Large intestine (tissue), 3 donors: ENCODE data around the gene TMEM247. TPM values are rescaled to one million over a fixed set of nuclear protein-coding genes. Genes with fewer than 3 reads are reported as not detected.
"Not testable (repeated sequence)": the region's sequence is repeated elsewhere in the genome, so short reads cannot be mapped to it uniquely, and the experiment has no call there.

Source experiments
- DNase-seq, 2 donors: peaks; one replicate each; pipeline versions ENCODE4 v3.0.0 to v3.0.0-alpha.2; 2013
- H3K27ac ChIP-seq: one replicate; pipeline ENCODE4 v1.5.1; 2013; ENCODE audit warnings: low read length
- H3K27me3 ChIP-seq: 2 replicates; pipeline ENCODE4 v1.6.1; 2013; ENCODE audit warnings: low read length; ENCODE audit not compliant: control insufficient read depth, insufficient read depth
- H3K36me3 ChIP-seq: 2 replicates; pipeline ENCODE4 v1.6.1; 2013; ENCODE audit warnings: low read length; ENCODE audit not compliant: control insufficient read depth, insufficient read depth
- H3K4me1 ChIP-seq: one replicate; pipeline ENCODE4 v1.6.1; 2013; ENCODE audit warnings: low read length; ENCODE audit not compliant: control insufficient read depth, insufficient read depth
- H3K4me3 ChIP-seq: one replicate; pipeline ENCODE4 v1.5.1; 2013; ENCODE audit warnings: low read length
- H3K9me3 ChIP-seq: one replicate; pipeline ENCODE4 v1.6.1; 2013; ENCODE audit warnings: mild to moderate bottlenecking, low read depth, low read length, moderate library complexity; ENCODE audit not compliant: control insufficient read depth
- WGBS: methylation state at CpG from one replicate; pipeline ENCODE4 v1.1.5; 2013; ENCODE audit warnings: low lambda C conversion rate; ENCODE audit not compliant: insufficient coverage; 5-methylcytosine and 5-hydroxymethylcytosine counted together
- polyA plus RNA-seq: library from polyadenylated mRNA; unstranded; fragments of 120-200 nt; gene quantifications from one replicate; pipeline ENCODE4 v1.2.1, GENCODE V29; 2013

TMEM247 gene
- polyA plus RNA-seq, 1 donor, result not detected

DNA sequence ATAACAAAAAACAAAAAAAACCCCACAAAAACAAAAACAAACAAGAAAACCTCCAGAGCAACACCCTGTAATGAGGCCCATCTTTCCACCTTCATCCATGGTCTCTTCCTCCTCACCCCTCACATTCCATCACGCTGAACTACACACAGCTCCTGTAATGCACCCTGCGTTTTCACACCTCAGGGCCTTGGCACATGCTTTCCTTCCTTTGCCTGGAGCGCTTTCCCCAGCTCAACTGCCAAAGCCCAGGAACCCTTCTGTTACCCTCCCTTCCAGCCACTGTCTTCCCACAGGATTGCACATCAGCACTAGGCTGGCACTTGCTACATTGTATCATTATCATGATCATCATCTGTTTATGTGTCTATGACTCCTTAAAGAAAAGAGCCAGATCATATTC lies 29.4 kb downstream of the TMEM247 start:
- H3K36me3 ChIP-seq, result no peaks in the 10 kb centered on the region
- no CpG with 5 or more reads among the region's 3 CpGs for WGBS
- H3K4me1 ChIP-seq, result no peaks in the 10 kb centered on the region
- no peaks in the 10 kb centered on the region for H3K9me3 ChIP-seq
- H3K4me3 ChIP-seq, result no peak overlapping the region
- no peak overlapping the region for H3K27ac ChIP-seq
- no peaks in the 10 kb centered on the region for H3K27me3 ChIP-seq
- no peak for DNase-seq

GRCh38 chr2:46509804-46510203 lies 30.4 kb downstream of the TMEM247 start:
- WGBS, result no CpG with 5 or more reads among the region's 3 CpGs
- Histone ChIP-seq H3K9me3 (no peaks in the 10 kb centered on the region), H3K27me3 (no peaks in the 10 kb centered on the region), H3K4me1 (no peaks in the 10 kb centered on the region), H3K27ac (no peak overlapping the region), H3K4me3 (no peak overlapping the region), H3K36me3 (no peaks in the 10 kb centered on the region)
- no peak for DNase-seq

GRCh38 chr2:46510598-46511177 lies 31.3 kb downstream of the TMEM247 start:
- Histone ChIP-seq H3K27me3 (no peaks in the 10 kb centered on the region), H3K27ac (no peak overlapping the region), H3K4me3 (no peak overlapping the region), H3K4me1 (no peaks in the 10 kb centered on the region), H3K9me3 (no peaks in the 10 kb centered on the region), H3K36me3 (no peaks in the 10 kb centered on the region)
- no peak for DNase-seq
- WGBS, result 100% methylated on average over 1 of the region's 5 CpGs

- no peaks in the 10 kb centered on the region for H3K36me3 ChIP-seq
- 93% methylated on average over 5 of the region's 10 CpGs for WGBS
- H3K9me3 ChIP-seq, result no peaks in the 10 kb centered on the region
- no peaks in the 10 kb centered on the region for H3K4me1 ChIP-seq
- no peak overlapping the region for H3K4me3 ChIP-seq
- H3K27ac ChIP-seq, result no peak overlapping the region
- H3K27me3 ChIP-seq, result no peaks in the 10 kb centered on the region
- no peak for DNase-seq
Observed at GRCh38 chr2:46512185-46512584, 32.8 kb downstream of the TMEM247 start.

DNA sequence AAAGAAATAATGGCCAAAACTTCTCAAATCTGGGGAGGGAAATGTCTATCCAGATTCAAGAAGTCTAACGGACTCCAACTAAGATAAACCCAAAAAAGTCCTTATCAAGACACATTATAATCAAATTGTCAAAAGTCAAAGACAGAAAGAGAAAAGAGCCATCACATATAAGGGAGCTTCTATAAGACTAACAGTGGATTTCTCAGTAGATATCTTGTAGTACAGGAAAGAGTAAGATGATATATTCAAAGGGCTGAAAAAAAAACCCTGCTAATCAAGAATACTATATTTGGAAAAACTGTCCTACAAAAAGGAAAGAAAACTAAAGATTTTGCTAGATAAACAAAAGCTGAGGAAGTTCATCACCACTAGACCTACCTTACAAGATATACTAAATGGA lies 35.4 kb downstream of the TMEM247 start:
- Histone ChIP-seq H3K27ac (no peak overlapping the region), H3K9me3 (no peaks in the 10 kb centered on the region), H3K36me3 (no peaks in the 10 kb centered on the region), H3K27me3 (no peaks in the 10 kb centered on the region), H3K4me1 (no peaks in the 10 kb centered on the region), H3K4me3 (no peak overlapping the region)
- no CpG with 5 or more reads among the region's 1 CpG for WGBS
- DNase-seq, result no peak

DNA sequence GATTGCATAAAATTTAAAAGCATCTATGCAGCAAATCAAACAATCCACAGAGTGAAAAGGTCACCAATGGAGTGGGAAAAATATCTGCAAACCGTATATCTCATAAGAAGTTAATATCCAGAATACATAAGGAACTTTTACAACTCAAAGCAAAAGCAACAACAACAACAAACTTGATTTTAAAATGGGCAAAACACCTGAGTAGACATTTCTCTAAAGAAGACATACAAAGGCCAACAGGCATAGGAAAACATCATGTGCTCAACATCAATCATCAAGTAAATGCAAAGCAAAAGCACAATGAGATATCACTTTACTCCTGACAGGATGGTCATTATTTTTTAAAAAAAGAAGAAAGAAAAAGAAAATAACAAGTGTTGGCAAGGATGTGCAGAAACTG lies 38.1 kb downstream of the TMEM247 start:
- H3K4me1 ChIP-seq, result no peaks in the 10 kb centered on the region
- H3K4me3 ChIP-seq, result no peak overlapping the region
- H3K27ac ChIP-seq, result no peak overlapping the region
- no CpG with 5 or more reads among the region's 1 CpG for WGBS
- no peaks in the 10 kb centered on the region for H3K36me3 ChIP-seq
- DNase-seq, result no peak
- H3K27me3 ChIP-seq, result no peaks in the 10 kb centered on the region
- H3K9me3 ChIP-seq, result no peaks in the 10 kb centered on the region

DNA sequence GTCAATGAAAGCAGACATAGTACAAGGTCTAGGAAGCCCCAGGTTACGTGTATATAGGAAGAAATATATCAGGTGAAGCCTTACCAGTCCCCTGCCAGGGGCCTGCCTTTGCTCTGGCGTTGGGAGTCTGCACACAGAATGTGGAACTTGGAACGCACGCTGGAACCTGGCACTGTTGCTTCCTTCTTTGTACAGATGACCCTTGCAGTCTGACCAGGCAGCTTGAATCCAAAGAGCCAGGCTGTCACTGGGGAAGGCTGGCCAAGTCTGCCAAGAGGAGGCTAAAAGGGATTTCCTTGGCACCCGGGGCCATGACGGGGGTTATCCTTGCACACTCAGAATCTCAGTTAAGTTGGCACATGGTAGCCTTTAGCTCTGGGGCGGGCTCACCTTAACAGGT lies 39.5 kb downstream of the TMEM247 start:
- Histone ChIP-seq H3K4me3 (no peak overlapping the region), H3K27me3 (no peaks in the 10 kb centered on the region), H3K36me3 (no peaks in the 10 kb centered on the region), H3K27ac (no peak overlapping the region), H3K9me3 (no peaks in the 10 kb centered on the region), H3K4me1 (no peaks in the 10 kb centered on the region)
- DNase-seq, result no peak
- no CpG with 5 or more reads among the region's 7 CpGs for WGBS

GRCh38 chr2:46519265-46519664 lies 39.9 kb downstream of the TMEM247 start:
- no peak overlapping the region for H3K27ac ChIP-seq
- WGBS, result no CpG with 5 or more reads among the region's 7 CpGs

DNA sequence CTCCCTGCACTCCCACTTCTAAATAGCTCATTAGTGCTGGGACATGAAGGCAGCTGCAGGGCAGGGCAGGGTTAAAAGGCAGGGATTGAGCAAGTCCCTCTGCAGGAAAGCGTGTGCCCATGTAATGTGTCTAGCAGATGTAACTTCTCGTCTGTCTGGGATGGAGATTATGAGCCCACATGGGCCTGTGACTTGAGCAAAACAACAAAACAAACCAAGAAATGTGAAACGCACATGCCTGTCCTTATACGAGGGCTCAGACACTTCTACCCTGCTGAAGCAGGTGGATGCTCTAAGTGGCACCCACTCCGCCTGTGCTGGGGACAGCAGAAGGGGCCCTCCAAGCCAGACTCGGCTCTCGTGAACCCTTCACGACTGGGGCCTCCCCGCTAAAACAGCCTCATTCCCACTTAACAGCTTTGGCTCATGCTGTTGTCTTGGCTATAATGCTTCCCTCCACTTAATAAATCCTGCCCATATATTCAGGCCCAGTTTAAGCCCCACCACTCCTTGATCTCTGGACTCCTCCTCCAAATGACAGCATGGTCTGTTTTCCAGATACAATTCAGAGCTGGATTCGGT lies 40.9 kb downstream of the TMEM247 start:
- H3K27ac ChIP-seq, result no peak overlapping the region
- H3K4me3 ChIP-seq, result no peak overlapping the region
- no peak for DNase-seq
- 40% methylated on average over 1 of the region's 10 CpGs for WGBS
- H3K4me1 ChIP-seq, result no peaks in the 10 kb centered on the region
- no peaks in the 10 kb centered on the region for H3K9me3 ChIP-seq
- no peaks in the 10 kb centered on the region for H3K27me3 ChIP-seq
- no peaks in the 10 kb centered on the region for H3K36me3 ChIP-seq

More at GRCh38 chr2:46519265-46519664, 39.9 kb downstream of the TMEM247 start:
- Histone ChIP-seq H3K4me1 (no peaks in the 10 kb centered on the region), H3K36me3 (no peaks in the 10 kb centered on the region), H3K4me3 (no peak overlapping the region), H3K27me3 (no peaks in the 10 kb centered on the region), H3K9me3 (no peaks in the 10 kb centered on the region)
- DNase-seq, result no peak

- WGBS, result no CpG with 5 or more reads among the region's 2 CpGs
- peak; percentile 24 to 26 for DNase-seq
Observed at GRCh38 chr2:46521215-46521683, 41.9 kb downstream of the TMEM247 start.

GRCh38 chr2:46522385-46522784 lies 43.0 kb downstream of the TMEM247 start:
- H3K9me3 ChIP-seq, H3K4me1 ChIP-seq, H3K27ac ChIP-seq, DNase-seq, H3K36me3 ChIP-seq, H3K27me3 ChIP-seq, H3K4me3 ChIP-seq: not testable (repeated sequence)

More at GRCh38 chr2:46521215-46521683, 41.9 kb downstream of the TMEM247 start:
- Histone ChIP-seq H3K4me1 (no peaks in the 10 kb centered on the region), H3K27ac (no peak overlapping the region), H3K9me3 (no peaks in the 10 kb centered on the region), H3K4me3 (no peak overlapping the region), H3K36me3 (no peaks in the 10 kb centered on the region), H3K27me3 (no peaks in the 10 kb centered on the region)
